ENCODE data around the gene SUSD4. TPM values are rescaled to one million over a fixed set of nuclear protein-coding genes. Genes with fewer than 3 reads are reported as not detected.

Gene SUSD4
- total and polyA plus RNA-seq, 8 donors, result 2.0 to 29.2 (median 25.0) TPM

DNA sequence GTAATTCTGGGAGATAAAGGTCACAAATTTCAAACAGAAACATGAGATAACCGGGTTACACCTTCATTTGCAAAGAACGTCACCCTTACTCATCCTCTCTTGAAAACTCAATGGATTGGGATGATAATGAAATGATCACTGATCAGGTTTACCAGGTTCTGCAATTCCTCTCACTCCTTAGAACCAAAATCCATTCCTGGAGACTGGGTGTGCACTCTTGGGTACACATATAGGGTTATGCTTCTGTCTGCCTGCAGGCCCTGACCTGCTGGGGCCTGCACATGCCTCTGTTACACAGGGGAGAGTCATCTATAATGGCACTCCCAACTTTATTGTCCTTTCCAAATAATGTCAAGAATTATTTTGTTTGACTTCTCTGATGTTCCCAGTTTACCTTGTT lies 8.3 kb downstream of the SUSD4 start:
- H3K4me1 ChIP-seq, result no peaks in the 10 kb centered on the region
- intact Hi-C loops (cut with DNase I), result no loop called here
- H3K4me3 ChIP-seq, result no peak overlapping the region
- H3K27me3 ChIP-seq, result peaks cover 0 to 48% of the 10 kb centered on the region in 2 donors
- no peaks in the 10 kb centered on the region for H3K36me3 ChIP-seq
- DNase-seq (no peak), ATAC-seq (no peak)
- H3K27ac ChIP-seq, result no peak overlapping the region
- TF ChIP-seq, protein P1, sequence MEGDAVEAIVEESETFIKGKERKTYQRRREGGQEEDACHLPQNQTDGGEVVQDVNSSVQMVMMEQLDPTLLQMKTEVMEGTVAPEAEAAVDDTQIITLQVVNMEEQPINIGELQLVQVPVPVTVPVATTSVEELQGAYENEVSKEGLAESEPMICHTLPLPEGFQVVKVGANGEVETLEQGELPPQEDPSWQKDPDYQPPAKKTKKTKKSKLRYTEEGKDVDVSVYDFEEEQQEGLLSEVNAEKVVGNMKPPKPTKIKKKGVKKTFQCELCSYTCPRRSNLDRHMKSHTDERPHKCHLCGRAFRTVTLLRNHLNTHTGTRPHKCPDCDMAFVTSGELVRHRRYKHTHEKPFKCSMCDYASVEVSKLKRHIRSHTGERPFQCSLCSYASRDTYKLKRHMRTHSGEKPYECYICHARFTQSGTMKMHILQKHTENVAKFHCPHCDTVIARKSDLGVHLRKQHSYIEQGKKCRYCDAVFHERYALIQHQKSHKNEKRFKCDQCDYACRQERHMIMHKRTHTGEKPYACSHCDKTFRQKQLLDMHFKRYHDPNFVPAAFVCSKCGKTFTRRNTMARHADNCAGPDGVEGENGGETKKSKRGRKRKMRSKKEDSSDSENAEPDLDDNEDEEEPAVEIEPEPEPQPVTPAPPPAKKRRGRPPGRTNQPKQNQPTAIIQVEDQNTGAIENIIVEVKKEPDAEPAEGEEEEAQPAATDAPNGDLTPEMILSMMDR (IDR thresholded peaks at IDR 0.05), result no peak
- no peaks in the 10 kb centered on the region for H3K9me3 ChIP-seq

DNA sequence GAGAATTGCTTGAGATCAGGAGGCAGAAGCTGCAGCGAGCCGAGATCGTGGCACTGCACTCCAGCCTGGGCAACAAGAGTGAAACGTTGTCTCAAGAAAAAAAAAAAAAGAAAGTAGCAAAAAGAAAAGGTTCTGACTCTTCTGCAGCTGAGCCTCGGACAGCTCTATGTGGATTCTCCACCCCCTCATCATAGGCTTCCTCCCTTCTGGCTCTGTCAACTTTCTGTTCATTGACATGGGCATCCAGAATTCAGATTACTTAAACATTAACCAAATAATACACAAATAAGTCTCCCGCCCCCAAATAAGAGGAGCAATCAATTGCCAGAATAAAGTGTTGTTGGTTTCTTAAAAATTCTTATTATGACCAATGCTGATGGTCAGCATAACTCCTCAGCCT lies 10.0 kb downstream of the SUSD4 start:
- ATAC-seq, result no peak
- no peaks in the 10 kb centered on the region for H3K9me3 ChIP-seq
- no peak overlapping the region for H3K4me3 ChIP-seq
- no peak overlapping the region for H3K27ac ChIP-seq
- DNase-seq, result no peak
- H3K36me3 ChIP-seq, result no peaks in the 10 kb centered on the region
- intact Hi-C loops (cut with DNase I), result no loop called here
- peaks cover 0 to 30% of the 10 kb centered on the region in 2 donors for H3K27me3 ChIP-seq
- TF ChIP-seq, protein P1 (IDR thresholded peaks at IDR 0.05), result no peak
- no peaks in the 10 kb centered on the region for H3K4me1 ChIP-seq

DNA sequence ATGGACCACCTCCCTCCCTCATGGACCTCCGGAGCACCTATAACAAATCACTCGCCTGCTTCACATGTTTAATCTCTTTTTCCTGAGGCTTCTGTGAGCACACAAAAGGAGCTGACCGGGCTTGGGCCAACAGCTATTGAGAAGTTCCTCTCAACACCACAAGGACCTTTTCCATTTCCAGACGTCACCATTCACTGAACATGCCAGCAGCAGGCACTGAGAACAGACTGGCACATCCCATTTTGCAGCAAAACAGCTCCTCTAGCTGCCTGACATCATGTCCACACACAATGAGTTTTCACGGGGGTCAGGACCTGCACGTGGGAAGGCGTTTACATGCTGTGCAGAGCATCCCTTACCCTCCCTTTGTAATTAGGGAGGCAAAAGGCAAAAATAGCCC lies 11.0 kb downstream of the SUSD4 start:
- DNase-seq (no peak), ATAC-seq (no peak)
- TF ChIP-seq, protein P1 (IDR thresholded peaks at IDR 0.05), result no peak
- Histone ChIP-seq H3K27me3 (peaks cover 0 to 29% of the 10 kb centered on the region in 2 donors), H3K27ac (no peak overlapping the region), H3K36me3 (no peaks in the 10 kb centered on the region), H3K9me3 (no peaks in the 10 kb centered on the region), H3K4me1 (no peaks in the 10 kb centered on the region), H3K4me3 (no peak overlapping the region)
- intact Hi-C loops (cut with DNase I), result no loop called here

DNA sequence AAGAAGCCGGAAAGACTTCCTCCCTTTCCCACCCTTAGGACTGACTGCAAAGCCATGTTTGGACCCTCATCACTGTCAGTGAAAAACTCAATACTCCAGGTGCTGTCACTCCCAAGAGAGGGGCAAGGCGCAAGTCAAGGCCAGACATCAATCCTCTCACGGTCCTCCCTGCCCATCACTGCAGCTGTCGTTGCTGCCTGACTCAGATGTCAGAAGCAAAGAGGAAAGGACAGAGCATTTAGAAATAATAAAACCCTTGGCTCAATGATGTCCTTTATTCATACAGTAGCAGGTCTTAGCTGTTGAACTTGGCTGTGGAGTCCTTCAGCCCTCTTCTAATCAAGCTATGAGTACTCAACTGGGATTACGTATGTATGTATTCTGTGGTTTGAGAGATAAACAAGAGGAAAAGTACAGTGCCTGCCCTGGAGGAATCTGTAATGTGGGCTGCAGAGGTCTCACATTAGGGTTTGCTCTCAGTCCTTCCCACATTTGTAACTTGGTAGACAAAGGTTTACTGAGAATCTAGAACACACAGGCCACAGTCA lies 13.5 kb downstream of the SUSD4 start:
- Histone ChIP-seq H3K27ac (no peak overlapping the region), H3K36me3 (no peaks in the 10 kb centered on the region), H3K4me3 (no peak overlapping the region), H3K9me3 (no peaks in the 10 kb centered on the region), H3K27me3 (peaks cover 0 to 28% of the 10 kb centered on the region in 2 donors), H3K4me1 (no peaks in the 10 kb centered on the region)
- intact Hi-C loops (cut with DNase I), result no loop called here
- DNase-seq, result no peak
- TF ChIP-seq, protein P1 (IDR thresholded peaks at IDR 0.05), result no peak
- ATAC-seq, result peak; percentile 36

DNA sequence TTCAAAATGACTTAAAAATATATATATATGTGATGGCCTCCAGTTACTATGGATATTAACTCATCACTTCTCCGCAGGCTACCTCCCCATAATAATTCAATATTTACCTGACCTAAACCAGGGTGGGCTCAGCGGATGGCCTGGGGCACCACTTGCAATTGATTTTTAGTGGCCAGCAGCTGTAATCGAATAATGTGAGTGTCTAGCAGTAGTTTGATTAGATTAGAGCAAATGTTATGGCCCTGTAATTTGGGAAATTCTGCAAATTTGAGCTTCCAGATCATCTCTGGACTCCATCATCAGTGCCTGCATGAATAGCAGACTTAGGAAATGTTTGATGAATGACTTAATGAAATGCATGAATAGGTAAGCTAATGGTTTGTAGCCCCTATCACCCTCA lies 14.7 kb downstream of the SUSD4 start:
- no peaks in the 10 kb centered on the region for H3K9me3 ChIP-seq
- H3K4me3 ChIP-seq, result no peak overlapping the region
- no peak for ATAC-seq
- intact Hi-C loops (cut with DNase I), result no loop called here
- H3K4me1 ChIP-seq, result no peaks in the 10 kb centered on the region
- H3K36me3 ChIP-seq, result no peaks in the 10 kb centered on the region
- TF ChIP-seq, protein P1 (IDR thresholded peaks at IDR 0.05), result no peak
- H3K27me3 ChIP-seq, result peaks cover 0 to 20% of the 10 kb centered on the region in 2 donors
- H3K27ac ChIP-seq, result no peak overlapping the region
- DNase-seq, result no peak

Measured in left lung (tissue), 10 donors.